ENCODE measurements around the gene IRF2BPL.

IRF2BPL gene

GRCh38 chr14:76985540-76986230 lies 42.8 kb downstream of the IRF2BPL start:
- peak; percentile 55 for DNase-seq

DNA sequence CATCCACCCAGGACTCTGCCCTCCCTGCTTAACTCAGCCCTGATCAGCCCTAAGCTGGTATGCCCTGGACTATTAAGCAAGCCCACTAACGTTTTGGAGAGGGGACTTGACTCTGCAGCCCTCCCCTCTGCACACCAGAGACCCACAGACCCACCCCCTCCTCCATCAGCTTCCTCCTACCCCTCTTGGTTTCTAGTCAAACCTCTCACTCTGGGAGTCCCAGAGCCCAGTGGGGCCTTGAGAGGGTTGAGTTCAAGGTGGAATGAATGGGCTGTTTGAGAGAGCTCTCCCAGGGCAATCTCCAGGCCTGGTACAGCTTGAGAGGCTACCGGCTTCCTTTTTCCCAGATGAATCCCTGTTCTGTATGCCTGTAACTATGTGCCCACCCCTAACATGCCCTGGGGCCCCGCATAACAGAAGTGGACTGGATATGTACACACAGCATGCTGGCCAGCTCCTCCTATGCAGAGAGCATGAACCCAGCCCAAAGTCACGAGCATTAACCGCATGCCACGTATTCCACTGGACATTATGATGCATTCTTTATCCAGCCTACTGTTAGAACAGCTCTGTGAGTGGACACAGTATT lies 43.6 kb downstream of the IRF2BPL start:
- peak; percentile 15 for DNase-seq

DNA sequence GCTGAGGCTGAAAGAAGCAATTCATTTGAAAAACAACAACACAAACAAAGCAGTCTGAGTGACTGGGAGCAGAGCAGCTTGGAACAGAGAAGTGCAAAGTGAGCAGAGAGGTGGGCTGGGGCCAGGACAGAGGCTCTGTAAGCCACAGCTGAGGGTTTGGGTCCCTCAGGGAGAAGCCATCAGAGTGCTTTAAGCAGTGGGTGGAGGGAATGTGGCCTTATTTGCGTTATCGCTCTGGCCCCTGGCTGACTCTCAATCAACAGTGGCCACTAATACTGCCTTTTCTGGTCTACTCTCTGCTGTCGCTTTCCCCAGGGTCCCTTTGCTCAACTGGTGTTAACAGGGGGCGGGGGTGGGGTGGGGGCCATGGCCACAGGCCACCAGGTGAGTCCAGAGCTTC lies 44.2 kb downstream of the IRF2BPL start:
- no peak for DNase-seq

DNA sequence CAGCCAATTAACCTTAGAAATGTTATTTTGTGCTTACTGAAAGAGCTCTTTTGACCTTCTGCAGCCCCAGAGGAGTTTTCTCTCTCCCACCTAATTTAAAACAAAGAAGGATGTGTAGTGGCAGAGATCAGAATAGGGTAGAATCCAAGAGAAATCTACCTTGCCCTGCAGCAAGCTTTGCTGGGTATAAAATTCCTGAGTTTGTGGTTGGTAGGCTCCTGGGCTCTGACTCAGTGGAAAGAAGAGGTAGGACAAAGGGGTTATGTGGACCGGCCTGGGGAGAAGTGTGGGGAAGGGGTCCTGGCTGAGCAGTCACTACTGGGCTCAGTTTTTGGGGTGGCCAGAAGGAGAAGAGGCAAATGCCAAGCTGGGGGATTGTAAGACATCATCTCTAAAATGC lies 46.8 kb downstream of the IRF2BPL start:
- no peak for DNase-seq

DNA sequence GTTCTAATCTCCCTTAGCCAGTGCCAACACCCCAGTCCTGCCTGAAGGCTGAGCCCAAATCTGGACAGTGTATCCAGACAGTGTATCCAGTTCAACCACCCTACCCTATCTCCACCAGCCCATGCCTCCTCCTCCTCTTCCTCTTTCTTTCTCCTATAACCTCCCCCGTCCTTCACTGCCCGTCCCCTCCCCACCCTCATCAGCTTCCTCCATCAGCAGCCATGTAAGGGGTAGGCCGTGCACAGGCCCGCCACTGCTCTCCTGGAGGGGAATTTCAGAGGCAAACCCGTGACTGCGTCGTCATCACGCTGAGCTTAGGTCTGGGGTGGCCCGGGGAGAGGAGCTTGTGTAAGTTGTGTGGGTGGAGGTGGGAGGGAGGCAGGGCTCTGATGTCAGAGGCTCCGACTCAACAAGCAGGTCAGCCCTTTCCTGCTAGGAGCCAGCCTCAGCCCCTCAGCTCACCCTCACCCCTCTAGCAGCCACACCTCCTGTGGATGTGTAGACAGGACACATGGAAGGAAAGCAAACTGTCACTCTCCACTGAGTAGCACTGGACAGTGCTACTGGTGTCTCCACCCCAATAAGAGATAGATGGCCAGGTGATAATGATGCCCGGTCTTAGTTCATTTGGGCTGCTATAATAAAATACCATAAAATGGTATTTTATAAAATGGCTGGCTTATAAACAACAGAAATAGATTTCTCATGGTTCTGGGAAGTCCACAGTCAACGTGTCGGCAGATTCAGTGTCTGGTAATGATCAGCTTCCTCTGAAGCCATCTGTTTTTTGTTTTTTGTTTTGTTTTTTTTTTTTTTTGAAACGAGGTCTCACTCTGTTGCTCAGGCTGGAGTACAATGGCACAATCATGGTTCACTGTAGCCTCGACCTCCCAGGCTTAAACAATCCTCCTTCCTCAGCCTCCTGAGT lies 50.5 kb downstream of the IRF2BPL start:
- DNase-seq = no peak

DNA sequence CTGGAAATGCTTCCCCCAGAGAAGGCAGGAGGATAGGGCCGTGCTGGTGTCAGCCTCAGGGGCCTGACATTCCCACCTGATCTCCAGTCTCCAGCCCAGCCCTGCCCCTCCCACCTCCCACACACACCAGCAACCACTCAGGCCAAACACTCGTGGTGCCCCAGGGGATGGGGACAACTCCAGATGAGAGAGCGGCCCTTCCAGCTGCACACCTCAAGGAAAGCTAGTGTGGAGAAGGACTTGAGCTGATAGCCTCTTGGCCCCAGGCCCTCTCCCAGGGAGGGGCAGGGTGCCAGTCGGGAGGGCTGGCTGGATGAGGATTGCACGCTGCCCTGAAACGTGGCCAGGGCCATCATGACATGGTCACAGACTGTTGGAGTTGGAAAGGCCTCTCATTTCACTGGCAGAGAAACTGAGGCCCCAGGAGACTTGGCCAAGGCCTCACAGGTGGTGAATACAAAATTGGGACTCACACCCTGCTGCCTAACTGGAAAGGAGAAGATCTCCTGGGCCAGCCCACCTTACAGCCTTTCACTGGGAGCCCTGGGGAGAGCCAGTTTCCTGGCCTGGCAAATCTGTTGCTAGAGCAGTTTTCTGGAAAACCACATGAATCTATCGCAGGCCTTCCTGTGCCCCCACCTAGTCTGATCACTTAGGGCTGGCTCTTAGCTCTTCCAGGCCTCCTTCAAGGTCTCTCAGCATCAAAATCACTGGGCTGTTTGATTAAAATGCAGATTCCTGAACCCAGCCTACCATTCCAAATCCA lies 52.1 kb downstream of the IRF2BPL start:
- no peak for DNase-seq

- DNase-seq = no peak
Measured at GRCh38 chr14:76975812-76976211, 52.7 kb downstream of the IRF2BPL start.

GRCh38 chr14:76975051-76975450 lies 53.5 kb downstream of the IRF2BPL start:
- DNase-seq = no peak
